H1 (cell line): Measurements from ENCODE around the gene CCNYL1. TPM values are rescaled to one million over a fixed set of nuclear protein-coding genes. Genes with fewer than 3 reads are reported as not detected.

ENCODE experiments used
- CTCF ChIA-PET: fragments of 300-600 bp; sonication (Branson Sonifier 250); formaldehyde crosslinking; loops from one replicate; lab custom pipeline; 2021; ENCODE audit not compliant: partially characterized antibody; lab: Charles Lee
- POLR2A ChIA-PET: fragments of 300-600 bp; sonication (Branson Sonifier 250); formaldehyde crosslinking; loops from one replicate; lab custom pipeline; 2021; ENCODE audit warnings: inconsistent platforms; ENCODE audit not compliant: partially characterized antibody; lab: Charles Lee
- DNase-seq, 2 experiments: peaks; one replicate each; pipeline versions ENCODE4 v3.0.0 to v3.0.0-alpha.2; 2010 to 2022; ENCODE audit warnings: low spot score in 2 of 2, low read depth in 1 of 2, mixed read lengths in 1 of 2
- FAIRE-seq: peaks from 2 replicates; lab custom pipeline; 2011; peaks lifted over from hg19 to GRCh38; lab: Jason Lieb, UNC
- H2AFZ ChIP-seq: 2 replicates; pipeline ENCODE4 v1.8.1; 2012; ENCODE audit warnings: low read length, inconsistent platforms
- H2AK5ac ChIP-seq: 2 replicates; pipeline ENCODE4 v1.6.1; 2013; ENCODE audit warnings: low read depth, low read length
- H2BK120ac ChIP-seq: replicated peaks from 2 replicates; pipeline ENCODE3; 2013; ENCODE audit warnings: low read depth, low read length, inconsistent platforms
- H2BK12ac ChIP-seq: 2 replicates; pipeline ENCODE4 v1.6.1; 2013; ENCODE audit warnings: low read depth, low read length
- H2BK15ac ChIP-seq: 2 replicates; pipeline ENCODE4 v1.6.1; 2013; ENCODE audit warnings: low read length
- H2BK20ac ChIP-seq: 2 replicates; pipeline ENCODE4 v1.6.1; 2013; ENCODE audit warnings: low read length
- H2BK5ac ChIP-seq: 2 replicates; pipeline ENCODE4 v1.6.1; 2013; ENCODE audit warnings: low read depth, low read length
- H3K14ac ChIP-seq: 2 replicates; pipeline ENCODE4 v1.6.1; 2013; ENCODE audit warnings: inconsistent platforms; ENCODE audit not compliant: insufficient read length
- H3K18ac ChIP-seq: 2 replicates; pipeline ENCODE4 v1.6.1; 2013; ENCODE audit warnings: low read length; ENCODE audit errors: extremely low read depth
- H3K23ac ChIP-seq: 2 replicates; pipeline ENCODE4 v1.6.1; 2013; ENCODE audit warnings: inconsistent platforms; ENCODE audit not compliant: insufficient read length
- H3K23me2 ChIP-seq: 2 replicates; pipeline ENCODE4 v1.6.1; 2013; ENCODE audit warnings: low read depth, low read length
- H3K27ac ChIP-seq: 2 replicates; pipeline ENCODE4 v1.6.1; 2011; ENCODE audit warnings: low read depth, low read length, inconsistent platforms
- H3K27me3 ChIP-seq, 4 experiments: replicated peaks in 1 of 4; 1 replicate in 1 of 4; 2 replicates in 3 of 4; pipeline versions ENCODE4 v1.6.1 to v1.8.1; 2011 to 2013; ENCODE audit warnings: low read length in 3 of 4, mild to moderate bottlenecking in 3 of 4, inconsistent platforms in 2 of 4, mixed read lengths in 2 of 4, moderate library complexity in 1 of 4; ENCODE audit not compliant: control insufficient read depth in 3 of 4, insufficient read depth in 3 of 4; ENCODE audit errors: extremely low read depth in 1 of 4
- H3K36me3 ChIP-seq, 4 experiments: 2 replicates each; pipeline versions ENCODE4 v1.6.1 to v1.8.1; 2011 to 2013; ENCODE audit warnings: mild to moderate bottlenecking in 4 of 4, low read length in 3 of 4, moderate library complexity in 2 of 4, control low read depth in 1 of 4, inconsistent platforms in 1 of 4; ENCODE audit not compliant: insufficient read depth in 4 of 4, control insufficient read depth in 2 of 4
- H3K4ac ChIP-seq: replicated peaks from 2 replicates; pipeline ENCODE3; 2013; ENCODE audit warnings: low read length, low read depth, mixed read lengths, inconsistent platforms; ENCODE audit not compliant: insufficient read length
- H3K4me1 ChIP-seq, 4 experiments: replicated peaks in 1 of 4; 1 replicate in 1 of 4; 2 replicates in 3 of 4; pipeline versions ENCODE4 v1.6.1 to v1.8.1; 2011 to 2013; ENCODE audit warnings: low read length in 3 of 4, inconsistent platforms in 2 of 4, mixed read lengths in 1 of 4; ENCODE audit not compliant: insufficient read depth in 4 of 4, control insufficient read depth in 3 of 4
- H3K4me2 ChIP-seq, 2 experiments: 2 replicates each; pipeline versions ENCODE4 v1.6.1 to v1.8.1; 2011 to 2013; ENCODE audit warnings: low read depth in 2 of 2, low read length in 2 of 2, control low read depth in 1 of 2, inconsistent platforms in 1 of 2, mild to moderate bottlenecking in 1 of 2; ENCODE audit not compliant: insufficient read depth in 1 of 2
- H3K4me3 ChIP-seq, 4 experiments: fragments of 200-600, 300-600 bp in 1 of 4; sonication (generic), shearing (Covaris generic), sonication (Bioruptor Twin) in 1 of 4; 2 replicates each; pipeline versions ENCODE4 v1.5.1 to v1.8.1; 2011 to 2016; ENCODE audit warnings: low read length in 4 of 4, low read depth in 3 of 4, control low read depth in 2 of 4, inconsistent platforms in 2 of 4, mild to moderate bottlenecking in 2 of 4, mixed read lengths in 1 of 4, moderate library complexity in 1 of 4; ENCODE audit not compliant: insufficient read depth in 2 of 4; ENCODE audit errors: extremely low read depth in 1 of 4
- H3K56ac ChIP-seq: replicated peaks from 2 replicates; pipeline ENCODE3; 2013; ENCODE audit warnings: low read depth, mild to moderate bottlenecking, mixed read lengths, low read length, inconsistent platforms; ENCODE audit not compliant: insufficient read length
- H3K79me1 ChIP-seq: 2 replicates; pipeline ENCODE4 v1.6.1; 2013; ENCODE audit warnings: low read depth, low read length, control low read depth
- H3K79me2 ChIP-seq, 2 experiments: 2 replicates each; pipeline versions ENCODE4 v1.6.1 to v1.8.1; 2012 to 2013; ENCODE audit warnings: low read length in 2 of 2, mild to moderate bottlenecking in 2 of 2, inconsistent platforms in 1 of 2; ENCODE audit not compliant: insufficient read depth in 2 of 2, control insufficient read depth in 1 of 2
- H3K9ac ChIP-seq, 4 experiments: replicated peaks in 1 of 4; 1 replicate in 1 of 4; 2 replicates in 3 of 4; pipeline versions ENCODE4 v1.6.1 to v1.8.1; 2011 to 2013; ENCODE audit warnings: low read depth in 3 of 4, low read length in 3 of 4, control low read depth in 2 of 4, mild to moderate bottlenecking in 2 of 4, moderate library complexity in 2 of 4, inconsistent platforms in 1 of 4; ENCODE audit errors: extremely low read depth in 1 of 4
- H3K9me3 ChIP-seq, 2 experiments: 2 replicates each; pipeline versions ENCODE4 v1.6.1 to v1.8.1; 2012 to 2013; ENCODE audit warnings: mild to moderate bottlenecking in 2 of 2, moderate library complexity in 2 of 2, control low read depth in 1 of 2, inconsistent platforms in 1 of 2, low read depth in 1 of 2, low read length in 1 of 2, mixed read lengths in 1 of 2; ENCODE audit not compliant: insufficient read depth in 2 of 2
- H4K20me1 ChIP-seq, 2 experiments: replicated peaks in 1 of 2; 2 replicates each; pipeline versions ENCODE3 to v1.8.1; 2011 to 2013; ENCODE audit warnings: inconsistent platforms in 2 of 2, low read length in 2 of 2, mild to moderate bottlenecking in 1 of 2; ENCODE audit not compliant: insufficient read depth in 2 of 2, control insufficient read depth in 1 of 2
- H4K5ac ChIP-seq: 2 replicates; pipeline ENCODE4 v1.6.1; 2013; ENCODE audit warnings: low read length, low read depth, mixed read lengths, inconsistent platforms; ENCODE audit not compliant: insufficient read length
- H4K8ac ChIP-seq: 2 replicates; pipeline ENCODE4 v1.8.0; 2013; ENCODE audit warnings: mild to moderate bottlenecking, moderate library complexity, low read length, inconsistent platforms; ENCODE audit not compliant: insufficient read depth; ENCODE audit errors: extremely low read depth
- H4K91ac ChIP-seq: replicated peaks from 2 replicates; pipeline ENCODE3; 2013; ENCODE audit warnings: low read length, mixed read lengths, inconsistent platforms; ENCODE audit not compliant: insufficient read length
- ATF2 ChIP-seq: IDR thresholded peaks from 2 replicates; pipeline ENCODE4 v1.6.1; 2012; ENCODE audit warnings: low read length, inconsistent platforms
- CBX8 ChIP-seq: fragments of 300-800, 300-1000 bp; sonication (generic); IDR thresholded peaks from 2 replicates; pipeline ENCODE4 v1.7.1; 2016; ENCODE audit warnings: low read depth, low read length, borderline replicate concordance
- CEBPB ChIP-seq: IDR thresholded peaks from 2 replicates; pipeline ENCODE4 v1.6.1; 2012; ENCODE audit warnings: low read depth, low read length
- CREB1 ChIP-seq: IDR thresholded peaks from 2 replicates; pipeline ENCODE4 v1.6.1; 2012; ENCODE audit warnings: inconsistent platforms
- EGR1 ChIP-seq: IDR thresholded peaks from 2 replicates; pipeline ENCODE4 v1.6.1; 2011; ENCODE audit warnings: low read depth, low read length, borderline replicate concordance
- FOSL1 ChIP-seq: IDR thresholded peaks from 2 replicates; pipeline ENCODE4 v1.6.1; 2011; ENCODE audit warnings: mild to moderate bottlenecking, low read depth, low read length, moderate library complexity; ENCODE audit not compliant: insufficient read depth
- HDAC2 ChIP-seq, 2 experiments: fragments of 300-600 bp in 1 of 2; sonication (generic) in 1 of 2; IDR thresholded peaks; 2 replicates each; pipeline ENCODE4 v1.6.1; 2011 to 2012; ENCODE audit warnings: low read depth in 2 of 2, low read length in 2 of 2, mild to moderate bottlenecking in 2 of 2, moderate library complexity in 2 of 2, borderline replicate concordance in 1 of 2, inconsistent platforms in 1 of 2
- KDM5A ChIP-seq: fragments of 200-600 bp; IDR thresholded peaks from 2 replicates; pipeline ENCODE4 v1.7.1; 2012; ENCODE audit warnings: mild to moderate bottlenecking, low read length, inconsistent platforms, mixed read lengths
- NANOG ChIP-seq: IDR thresholded peaks from 2 replicates; pipeline ENCODE4 v1.6.1; 2011; ENCODE audit warnings: low read length, low read depth, mild to moderate bottlenecking, inconsistent platforms; ENCODE audit not compliant: insufficient read depth, poor library complexity, severe bottlenecking
- RBBP5 ChIP-seq: IDR thresholded peaks from 2 replicates; pipeline ENCODE4 v1.7.1; 2012; ENCODE audit warnings: low read depth, mild to moderate bottlenecking, inconsistent platforms, low read length, moderate library complexity, borderline replicate concordance
- SIN3A ChIP-seq, 2 experiments: IDR thresholded peaks in 1 of 2; conservative IDR thresholded peaks in 1 of 2; 2 replicates each; pipeline ENCODE4 v1.6.1; 2011 to 2012; ENCODE audit warnings: low read length in 2 of 2, improper control_type of control experiment in 1 of 2, low read depth in 1 of 2, mild to moderate bottlenecking in 1 of 2
- ZNF274 ChIP-seq: IDR thresholded peaks from 2 replicates; pipeline ENCODE4 v1.7.0; 2012; ENCODE audit warnings: low read length, borderline replicate concordance; ENCODE audit errors: extremely low read depth
- WGBS, 2 experiments: shearing (Covaris generic) in 1 of 2; methylation state at CpG; one replicate each; pipeline versions ENCODE4 v1.1.6 to v1.1.7; 2013 to 2015; ENCODE audit warnings: low lambda C conversion rate in 2 of 2, mixed read lengths in 2 of 2, inconsistent platforms in 1 of 2, low coverage in 1 of 2, missing lambda C conversion rate in 1 of 2; ENCODE audit not compliant: insufficient replicate concordance in 2 of 2, insufficient coverage in 1 of 2, insufficient read length in 1 of 2; ENCODE audit errors: extremely low coverage in 1 of 2, missing lambda C conversion rate in 1 of 2; 5-methylcytosine and 5-hydroxymethylcytosine counted together
- polyA plus RNA-seq, 7 experiments: library from polyadenylated mRNA; depleted of rRNA in 3 of 7; stranded (reverse) in 5 of 7; unstranded in 2 of 7; fragments of >200 nt in 5 of 7; fragments of 200-250 nt in 2 of 7; gene quantifications; 1 replicate in 5 of 7; 2 replicates in 1 of 7; 4 replicates in 1 of 7; pipeline versions ENCODE4 v1.2.1 to v1.2.3, GENCODE V29; 2011 to 2013; ENCODE audit warnings: missing spikeins in 2 of 7, mixed read lengths in 2 of 7
- total RNA-seq: library from RNA; stranded (reverse); fragmentation: NEBNext Ultra II Directional; extraction: Animal tissue kit (Norgen Biotek cat#: 25700); gene quantifications from 2 replicates; pipeline ENCODE4 v1.2.1, GENCODE V29; 2021

Gene CCNYL1
- total and polyA plus RNA-seq, 2 of the 8 experiments (the other 6 are each of a cell fraction or from before 2014, with no cell fraction given) = 13.3 to 35.4 TPM

GRCh38 chr2:207777124-207777523, 65.7 kb downstream of the CCNYL1 start:
- no peak overlapping the region for H3K4me2 ChIP-seq
- H3K79me2 ChIP-seq = no peaks in the 10 kb centered on the region
- H4K5ac ChIP-seq = no peak overlapping the region
- no peak overlapping the region for H2BK20ac ChIP-seq
- no peak overlapping the region for H3K4ac ChIP-seq
- H4K8ac ChIP-seq = no peak overlapping the region
- ChIA-PET CTCF (interaction anchor here (0.6 to 2.6 kb wide), 12 partner anchors 10 to 263 kb away, joined by 3 to 12 read pairs (median 4); no protein-coding TSS in a partner anchor), POLR2A (interaction anchor here (0.8 to 1.2 kb wide), 2 partner anchors 11 to 20 kb away, joined by 3 to 4 read pairs; no protein-coding TSS in a partner anchor)
- no peak overlapping the region for H3K27ac ChIP-seq
- H3K23me2 ChIP-seq = no peaks in the 10 kb centered on the region
- H3K23ac ChIP-seq = no peak overlapping the region
- no peaks in the 10 kb centered on the region for H3K79me1 ChIP-seq
- no peak overlapping the region for H4K91ac ChIP-seq
- FAIRE-seq (no peak), DNase-seq (no peak)
- no peak overlapping the region for H3K9ac ChIP-seq
- H3K14ac ChIP-seq = no peak overlapping the region
- no peak overlapping the region for H2AFZ ChIP-seq
- H3K27me3 ChIP-seq = no peaks in the 10 kb centered on the region
- H3K4me1 ChIP-seq = peaks cover 0 to 4% (median under 1%) of the 10 kb centered on the region in 4 experiments; a peak in 3 of 7 replicates
- H2AK5ac ChIP-seq = no peak overlapping the region
- 90% methylated on average over 6 of the region's 6 CpGs; no CpG with 5 or more reads in 1 of the 2 experiments for WGBS, 2 experiments
- no peak overlapping the region for H3K18ac ChIP-seq
- H3K4me3 ChIP-seq = no peak overlapping the region
- no peaks in the 10 kb centered on the region for H3K9me3 ChIP-seq
- no peak overlapping the region for H2BK5ac ChIP-seq
- no peak overlapping the region for H2BK120ac ChIP-seq
- H4K20me1 ChIP-seq = no peaks in the 10 kb centered on the region
- H3K56ac ChIP-seq = no peak overlapping the region
- H3K36me3 ChIP-seq = no peaks in the 10 kb centered on the region
- no peak overlapping the region for H2BK15ac ChIP-seq
- no peak overlapping the region for H2BK12ac ChIP-seq
- TF ChIP-seq KDM5A (no peak), ATF2 (no peak), RBBP5 (no peak), SIN3A (conservative IDR thresholded peaks at IDR 0.05 in 1 of 2, IDR thresholded peaks at IDR 0.05 in 1 of 2; ENCODE audit: low read depth in 1 of 2, low read length in 2 of 2) (no peak), FOSL1 (no peak), EGR1 (no peak), HDAC2 (IDR thresholded peaks at IDR 0.05; ENCODE audit: borderline replicate concordance in 1 of 2, low read depth in 2 of 2, low read length in 2 of 2) (no peak), CREB1 (no peak), ZNF274 (no peak), CBX8 (no peak), NANOG (no peak), CEBPB (no peak)
